ENCODE results near the gene PKP3. TPM values are rescaled to one million over a fixed set of nuclear protein-coding genes. Genes with fewer than 3 reads are reported as not detected.
"Not testable (repeated sequence)": the region's sequence is repeated elsewhere in the genome, so short reads cannot be mapped to it uniquely, and the experiment has no call there.

Gene PKP3
- total and polyA plus RNA-seq, 7 donors, result 0.10 to 0.75 (median 0.15) TPM; not detected in 2

GRCh38 chr11:359181-359714 lies 34.8 kb upstream of the PKP3 start:
- TF ChIP-seq CTCF (IDR thresholded peaks at IDR 0.05), result no peak
- Histone ChIP-seq H3K27me3 (ENCODE audit: insufficient read depth in 3 of 3, low read length in 2 of 3) (peaks cover 0 to 22% (median 6%) of the 10 kb centered on the region in 3 donors), H3K4me3 (no peak overlapping the region), H3K27ac (no peak overlapping the region), H3K9me3 (no peaks in the 10 kb centered on the region), H3K4me1 (peaks cover 8% of the 10 kb centered on the region), H3K36me3 (ENCODE audit: insufficient read depth in 1 of 2, low read depth in 1 of 2) (no peaks in the 10 kb centered on the region)
- DNase-seq (no peak), ATAC-seq (no peak)
- 69 to 76% (median 72%) methylated on average over 5 of the region's 5 CpGs for WGBS, 3 donors
- intact Hi-C loops (cut with DNase I), result no loop called here

- intact Hi-C loops (cut with DNase I), result loop anchor here (2.0 to 5.0 kb wide), 2 partner anchors 56 to 63 kb away; partner anchors contain the start of gene IFITM5 (in 1 of the 2)
- Histone ChIP-seq H3K4me1 (peaks cover 2% of the 10 kb centered on the region), H3K27ac (no peak overlapping the region), H3K27me3 (ENCODE audit: insufficient read depth in 3 of 3, low read length in 2 of 3) (peaks cover 0 to 35% (median 12%) of the 10 kb centered on the region in 3 donors), H3K4me3 (no peak overlapping the region), H3K36me3 (ENCODE audit: insufficient read depth in 1 of 2, low read depth in 1 of 2) (no peaks in the 10 kb centered on the region), H3K9me3 (no peaks in the 10 kb centered on the region)
- WGBS, 3 donors, result 73 to 84% (median 77%) methylated on average over 22 of the region's 22 CpGs
- no peak for DNase-seq
- ATAC-seq, result peak in 1 of 4 donors; percentile 44
- TF ChIP-seq CTCF (IDR thresholded peaks at IDR 0.05), result no peak
Measured at GRCh38 chr11:360326-361280, 33.4 kb upstream of the PKP3 start.

- no peak for ATAC-seq
- 62 to 73% (median 66%) methylated on average over 26 to 36 of the region's 36 CpGs for WGBS, 3 donors
Measured at GRCh38 chr11:362642-363442, 31.2 kb upstream of the PKP3 start.

GRCh38 chr11:363443-363805 lies 30.6 kb upstream of the PKP3 start:
- not testable (repeated sequence) for H3K4me1 ChIP-seq; ATAC-seq; H3K4me3 ChIP-seq; H3K9me3 ChIP-seq; DNase-seq; H3K36me3 ChIP-seq (ENCODE audit: insufficient read depth in 1 of 2, low read depth in 1 of 2); H3K27ac ChIP-seq
- WGBS, 3 donors, result 59 to 75% (median 65%) methylated on average over 15 to 22 of the region's 22 CpGs
- peaks cover 0 to 55% (median 16%) of the 10 kb centered on the region in 3 donors for H3K27me3 ChIP-seq (ENCODE audit: insufficient read depth in 3 of 3, low read length in 2 of 3)
- intact Hi-C loops (cut with DNase I), result loop anchor here in 1 of 2 donors (5.0 kb wide), 1 partner anchor 66 kb away; the partner anchor contains the start of gene IFITM5

More at GRCh38 chr11:362642-363442, 31.2 kb upstream of the PKP3 start:
- H3K27ac ChIP-seq, result no peak overlapping the region
- DNase-seq, result no peak
- peaks cover 0 to 55% (median 16%) of the 10 kb centered on the region in 3 donors for H3K27me3 ChIP-seq (ENCODE audit: insufficient read depth in 3 of 3, low read length in 2 of 3)
- no peaks in the 10 kb centered on the region for H3K9me3 ChIP-seq
- no peaks in the 10 kb centered on the region for H3K4me1 ChIP-seq
- H3K36me3 ChIP-seq (ENCODE audit: insufficient read depth in 1 of 2, low read depth in 1 of 2), result no peaks in the 10 kb centered on the region
- TF ChIP-seq CTCF (IDR thresholded peaks at IDR 0.05), result no peak
- H3K4me3 ChIP-seq, result no peak overlapping the region
- intact Hi-C loops (cut with DNase I), result loop anchor here in 1 of 2 donors (5.0 kb wide), 1 partner anchor 66 kb away; the partner anchor contains the start of gene IFITM5

All from psoas muscle (tissue), 8 donors.